Kidney epithelial cell (primary cell): ENCODE results near the gene RNASE13. TPM values are rescaled to one million over a fixed set of nuclear protein-coding genes. Genes with fewer than 3 reads are reported as not detected.
A peak's percentile ranks its signal among the peaks of the same experiment; 100 is the strongest.

Experiments used
- DNase-seq: peaks from one replicate; pipeline ENCODE4 v3.0.0-alpha.2; 2010; ENCODE audit warnings: low read depth
- H3K27me3 ChIP-seq: 2 replicates; pipeline ENCODE4 v1.6.0; 2011; ENCODE audit warnings: low read length; ENCODE audit not compliant: control insufficient read depth, insufficient read depth
- H3K36me3 ChIP-seq: 2 replicates; pipeline ENCODE4 v1.5.1; 2011; ENCODE audit warnings: low read length; ENCODE audit not compliant: control insufficient read depth, insufficient read depth
- H3K4me3 ChIP-seq: 2 replicates; pipeline ENCODE4 v1.5.1; 2011; ENCODE audit warnings: low read depth, mild to moderate bottlenecking, control low read depth, low read length
- total RNA-seq: library from RNA; depleted of rRNA; stranded (reverse); fragments of >200 nt; gene quantifications from 2 replicates; pipeline ENCODE4 v1.2.3, GENCODE V29; 2015
- TF ChIP-seq, protein P1 (sequence below): IDR thresholded peaks from 2 replicates; pipeline ENCODE4 v1.5.1; 2011; ENCODE audit warnings: mild to moderate bottlenecking, moderate library complexity, low read length, control low read depth, inconsistent platforms; ENCODE audit not compliant: insufficient read depth, poor library complexity, severe bottlenecking

RNASE13 gene
- total RNA-seq, 1 donor from 2014 or later, result not detected

DNA sequence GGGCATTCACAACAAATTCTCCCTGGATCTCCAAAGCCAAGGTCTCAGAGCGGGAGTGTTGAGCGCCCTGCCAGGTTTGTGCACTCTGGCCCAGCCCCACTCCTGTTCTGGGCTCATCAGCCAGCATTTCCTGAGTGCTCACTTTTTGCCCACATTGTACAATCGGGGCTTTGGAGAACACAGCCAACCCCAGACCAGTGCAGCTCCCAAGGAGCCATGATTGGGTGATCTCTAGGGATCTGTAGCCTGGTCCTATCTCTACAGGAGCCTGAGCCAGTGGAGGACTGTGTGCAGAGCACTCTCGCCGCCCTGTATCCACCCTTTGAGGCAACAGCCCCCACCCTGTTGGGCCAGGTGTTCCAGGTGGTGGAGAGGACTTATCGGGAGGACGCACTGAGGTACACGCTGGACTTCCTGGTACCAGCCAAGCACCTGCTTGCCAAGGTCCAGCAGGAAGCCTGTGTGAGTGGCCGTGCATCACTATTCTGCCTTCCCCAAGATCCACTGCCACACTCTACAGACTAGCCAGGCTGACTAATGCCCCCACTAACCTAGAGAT is 38.3 kb upstream of the RNASE13 start:
- TF ChIP-seq, protein P1, sequence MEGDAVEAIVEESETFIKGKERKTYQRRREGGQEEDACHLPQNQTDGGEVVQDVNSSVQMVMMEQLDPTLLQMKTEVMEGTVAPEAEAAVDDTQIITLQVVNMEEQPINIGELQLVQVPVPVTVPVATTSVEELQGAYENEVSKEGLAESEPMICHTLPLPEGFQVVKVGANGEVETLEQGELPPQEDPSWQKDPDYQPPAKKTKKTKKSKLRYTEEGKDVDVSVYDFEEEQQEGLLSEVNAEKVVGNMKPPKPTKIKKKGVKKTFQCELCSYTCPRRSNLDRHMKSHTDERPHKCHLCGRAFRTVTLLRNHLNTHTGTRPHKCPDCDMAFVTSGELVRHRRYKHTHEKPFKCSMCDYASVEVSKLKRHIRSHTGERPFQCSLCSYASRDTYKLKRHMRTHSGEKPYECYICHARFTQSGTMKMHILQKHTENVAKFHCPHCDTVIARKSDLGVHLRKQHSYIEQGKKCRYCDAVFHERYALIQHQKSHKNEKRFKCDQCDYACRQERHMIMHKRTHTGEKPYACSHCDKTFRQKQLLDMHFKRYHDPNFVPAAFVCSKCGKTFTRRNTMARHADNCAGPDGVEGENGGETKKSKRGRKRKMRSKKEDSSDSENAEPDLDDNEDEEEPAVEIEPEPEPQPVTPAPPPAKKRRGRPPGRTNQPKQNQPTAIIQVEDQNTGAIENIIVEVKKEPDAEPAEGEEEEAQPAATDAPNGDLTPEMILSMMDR, result no peak
- Histone ChIP-seq H3K36me3 (peaks cover 9% of the 10 kb centered on the region), H3K4me3 (no peak overlapping the region), H3K27me3 (no peaks in the 10 kb centered on the region)
- DNase-seq, result no peak

DNA sequence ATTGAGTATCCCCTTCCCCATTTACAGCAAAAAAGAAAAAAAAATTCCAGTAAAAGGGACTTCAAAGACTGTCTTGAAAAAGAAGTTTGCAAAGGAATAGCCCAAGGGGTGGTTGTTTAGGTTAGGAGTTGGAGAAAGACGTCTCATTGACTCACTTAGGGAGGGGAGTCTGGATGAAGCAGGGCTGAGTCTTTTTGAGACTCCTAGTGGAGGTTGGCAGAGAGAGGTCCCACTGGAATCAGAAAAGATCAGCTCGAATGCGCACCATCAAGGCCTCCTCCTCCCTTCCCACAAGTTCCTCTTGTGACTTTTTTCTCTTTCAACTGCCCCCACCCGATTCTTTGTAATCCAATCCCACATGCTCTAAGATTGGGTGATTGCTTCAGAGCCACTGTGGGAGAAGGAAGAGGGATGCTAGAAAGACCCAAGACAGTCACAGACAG is 37.4 kb upstream of the RNASE13 start:
- TF ChIP-seq, protein P1, result no peak
- DNase-seq, result no peak

DNA sequence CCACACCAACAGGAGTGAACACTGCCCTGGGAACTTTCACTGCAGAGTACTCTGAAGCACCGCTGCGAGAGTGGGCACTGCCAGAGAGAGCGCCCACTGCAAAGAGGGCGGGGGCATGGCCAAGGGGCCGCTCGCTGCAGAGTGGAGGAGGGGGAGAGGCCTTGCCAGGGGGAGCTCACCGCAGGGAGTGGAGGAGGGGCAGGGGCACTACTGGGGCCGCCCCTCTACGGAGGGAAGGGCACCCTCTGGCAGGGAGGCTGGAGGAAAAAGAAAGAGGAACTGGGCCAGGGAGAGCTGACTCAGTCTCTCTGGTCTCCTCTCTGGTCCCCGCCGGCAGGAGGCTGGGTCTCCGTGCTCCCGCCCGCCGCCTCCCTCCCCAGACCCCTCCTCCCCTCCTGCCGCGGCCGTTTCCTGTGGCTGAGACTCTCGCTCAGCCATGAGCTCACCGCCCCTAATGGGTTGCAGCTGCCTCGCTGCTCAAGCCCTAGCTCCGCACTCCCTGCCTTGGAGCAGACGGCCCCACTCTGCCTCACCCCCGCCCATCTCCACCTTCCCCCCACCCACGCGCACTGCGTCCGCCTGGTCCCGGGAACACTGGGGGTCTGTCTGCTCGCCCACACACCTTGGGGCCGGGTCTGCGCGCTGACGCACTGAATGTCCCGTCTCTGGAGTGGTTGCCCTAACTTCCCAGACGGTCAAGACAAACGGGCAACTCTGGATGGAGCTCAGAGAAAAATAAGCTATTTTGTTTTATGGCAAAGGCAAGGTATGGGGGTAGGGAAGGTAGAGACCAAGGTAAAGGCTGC is 36.8 kb upstream of the RNASE13 start:
- H3K36me3 ChIP-seq, result peaks cover 8% of the 10 kb centered on the region
- peak overlapping the region; percentile 81 for H3K4me3 ChIP-seq
- no peak for DNase-seq
- no peaks in the 10 kb centered on the region for H3K27me3 ChIP-seq
- TF ChIP-seq, protein P1, result no peak

More for the DNA sequence above, 37.4 kb upstream of the RNASE13 start:
- H3K36me3 ChIP-seq, result peaks cover 8% of the 10 kb centered on the region
- H3K4me3 ChIP-seq, result peak overlapping the region; percentile 81
- H3K27me3 ChIP-seq, result no peaks in the 10 kb centered on the region

DNA sequence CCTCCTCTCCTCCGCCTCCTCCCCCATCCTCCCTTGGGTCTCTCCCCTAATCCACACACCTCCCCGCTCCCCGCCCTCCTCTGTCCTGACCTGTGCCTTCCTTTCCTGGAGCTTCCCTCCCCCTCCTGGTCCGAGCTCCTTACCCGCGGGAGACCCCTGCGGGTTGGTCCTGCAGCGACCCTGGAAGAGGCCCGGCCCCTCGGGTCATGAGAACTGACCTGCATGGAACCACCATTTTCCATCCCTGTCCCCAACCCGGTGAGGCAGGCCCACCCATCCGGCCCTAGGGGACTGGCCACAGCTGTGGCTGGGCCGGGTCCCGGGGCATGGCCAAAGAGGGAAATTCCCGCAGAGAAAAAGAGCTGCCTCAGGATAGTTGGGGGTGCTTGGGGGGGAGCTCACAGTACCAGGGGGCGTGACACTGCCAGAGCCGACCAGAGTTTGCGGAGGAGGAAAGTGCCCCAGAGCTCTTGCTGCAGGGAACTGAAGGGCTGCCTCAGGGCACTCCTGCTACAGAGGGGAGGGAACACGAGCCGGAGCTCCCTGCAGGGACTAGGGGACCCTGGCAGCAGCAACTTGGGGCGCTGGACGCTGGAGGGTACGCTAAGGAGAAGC is 36.1 kb upstream of the RNASE13 start:
- DNase-seq, result no peak
- Histone ChIP-seq H3K4me3 (peak overlapping the region; percentile 81), H3K27me3 (no peaks in the 10 kb centered on the region), H3K36me3 (peaks cover 5% of the 10 kb centered on the region)
- TF ChIP-seq, protein P1, result no peak

DNA sequence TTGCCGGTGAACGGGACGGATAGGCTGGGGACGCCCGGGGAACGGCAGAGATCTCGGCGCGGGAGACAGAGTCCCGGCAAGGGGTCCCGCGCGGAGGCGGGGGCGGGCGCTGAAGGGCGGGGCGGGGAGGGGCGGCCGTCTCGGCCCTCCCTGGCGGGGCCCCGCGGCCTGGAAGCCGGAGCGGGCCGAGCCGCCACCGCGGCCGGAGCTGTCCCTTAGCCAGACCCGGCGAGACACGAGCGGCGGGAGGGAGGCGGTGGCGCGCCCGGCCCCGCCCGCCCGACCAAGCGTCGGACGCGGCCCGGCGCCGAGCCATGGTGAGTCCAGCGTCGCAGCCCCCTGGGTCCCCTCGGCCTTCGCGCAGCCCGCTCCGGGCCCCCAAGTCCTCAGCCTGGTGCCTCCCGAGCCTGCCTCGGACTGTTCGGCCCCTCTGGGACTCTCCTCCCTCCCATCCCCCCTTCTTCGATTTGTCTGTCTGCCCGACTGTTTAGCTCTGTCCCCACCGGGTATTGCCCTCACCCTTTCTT is 35.5 kb upstream of the RNASE13 start, which contains the start of gene ARHGEF40:
Gene ARHGEF40 (plus strand): TSS at position 222 of the 527 bp plus-strand sequence. CDS start 93 bp downstream, at position 315.
- Histone ChIP-seq H3K4me3 (peak within 1 kb of the TSS; percentile 81), H3K36me3 (peaks cover 4% of the 10 kb centered on the region), H3K27me3 (no peaks in the 10 kb centered on the region)
- TF ChIP-seq, protein P1, result no peak
- no peak for DNase-seq
